ENCODE results near the gene SDK1. TPM values are rescaled to one million over a fixed set of nuclear protein-coding genes. Genes with fewer than 3 reads are reported as not detected.

Gene SDK1
- total and polyA plus RNA-seq, 10 of the 15 experiments (the other 5 are each of a cell fraction or from before 2014, with no cell fraction given) = 0.14 to 0.33 TPM; not detected in 8

- ChIA-PET CTCF (no interaction called here), RAD21 (ENCODE audit: unreplicated experiment) (no interaction called here), POLR2A (no interaction called here), SMC1A (ENCODE audit: uncharacterized antibody, unreplicated experiment) (no interaction called here)
- ATAC-seq (no peak), DNase-seq (ENCODE audit: low read depth, low spot score) (no peak), FAIRE-seq (no peak)
- BruUV-seq (replicated peaks) = no TSS peak
- TF ChIP-seq ZSCAN29 (IDR thresholded peaks at IDR 0.05) (no peak), EZH2 (IDR thresholded peaks at IDR 0.05; ENCODE audit: borderline replicate concordance, control insufficient read depth, low read depth, low read length) (no peak), CBFB (IDR thresholded peaks at IDR 0.05; ENCODE audit: low read depth) (no peak), SREBF2 (IDR thresholded peaks at IDR 0.05; ENCODE audit: low read length) (no peak), HSF1 (IDR thresholded peaks at IDR 0.05; ENCODE audit: low read depth, low read length) (no peak), NFYB (IDR thresholded peaks at IDR 0.05; ENCODE audit: insufficient read depth, low read depth, low read length) (no peak), ZNF217 (IDR thresholded peaks at IDR 0.05) (no peak), MAX (IDR thresholded peaks at IDR 0.05; ENCODE audit: low read depth, low read length) (no peak), ASH2L (IDR thresholded peaks at IDR 0.05; ENCODE audit: borderline replicate concordance, low read depth) (no peak), SP1 (IDR thresholded peaks at IDR 0.05; ENCODE audit: low read depth, low read length) (no peak), ZNF274 (IDR thresholded peaks at IDR 0.05; ENCODE audit: insufficient read depth, insufficient read length) (no peak), CEBPZ (IDR thresholded peaks at IDR 0.05; ENCODE audit: low read depth, low read length) (no peak)
- TF ChIP-seq, protein P1, sequence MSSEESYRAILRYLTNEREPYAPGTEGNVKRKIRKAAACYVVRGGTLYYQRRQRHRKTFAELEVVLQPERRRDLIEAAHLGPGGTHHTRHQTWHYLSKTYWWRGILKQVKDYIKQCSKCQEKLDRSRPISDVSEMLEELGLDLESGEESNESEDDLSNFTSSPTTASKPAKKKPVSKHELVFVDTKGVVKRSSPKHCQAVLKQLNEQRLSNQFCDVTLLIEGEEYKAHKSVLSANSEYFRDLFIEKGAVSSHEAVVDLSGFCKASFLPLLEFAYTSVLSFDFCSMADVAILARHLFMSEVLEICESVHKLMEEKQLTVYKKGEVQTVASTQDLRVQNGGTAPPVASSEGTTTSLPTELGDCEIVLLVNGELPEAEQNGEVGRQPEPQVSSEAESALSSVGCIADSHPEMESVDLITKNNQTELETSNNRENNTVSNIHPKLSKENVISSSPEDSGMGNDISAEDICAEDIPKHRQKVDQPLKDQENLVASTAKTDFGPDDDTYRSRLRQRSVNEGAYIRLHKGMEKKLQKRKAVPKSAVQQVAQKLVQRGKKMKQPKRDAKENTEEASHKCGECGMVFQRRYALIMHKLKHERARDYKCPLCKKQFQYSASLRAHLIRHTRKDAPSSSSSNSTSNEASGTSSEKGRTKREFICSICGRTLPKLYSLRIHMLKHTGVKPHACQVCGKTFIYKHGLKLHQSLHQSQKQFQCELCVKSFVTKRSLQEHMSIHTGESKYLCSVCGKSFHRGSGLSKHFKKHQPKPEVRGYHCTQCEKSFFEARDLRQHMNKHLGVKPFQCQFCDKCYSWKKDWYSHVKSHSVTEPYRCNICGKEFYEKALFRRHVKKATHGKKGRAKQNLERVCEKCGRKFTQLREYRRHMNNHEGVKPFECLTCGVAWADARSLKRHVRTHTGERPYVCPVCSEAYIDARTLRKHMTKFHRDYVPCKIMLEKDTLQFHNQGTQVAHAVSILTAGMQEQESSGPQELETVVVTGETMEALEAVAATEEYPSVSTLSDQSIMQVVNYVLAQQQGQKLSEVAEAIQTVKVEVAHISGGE (CRISPR knock-in tag; IDR thresholded peaks at IDR 0.05) = no peak
- intact Hi-C loops (cut with micrococcal nuclease; ENCODE audit: unreplicated experiment) (no loop called here), in situ Hi-C loops (cut with MboI) (no loop called here)
- no peaks in the 10 kb centered on the region; the same call in 2 of the 3 replicates for H3K9me3 ChIP-seq (replicated peaks; ENCODE audit: control insufficient read depth, insufficient read depth, low read length)
- no peak overlapping the region for H3K4me3 ChIP-seq
- H3K4me1 ChIP-seq (ENCODE audit: control insufficient read depth, insufficient read depth, low read length) = no peaks in the 10 kb centered on the region
- no peak overlapping the region for H2AFZ ChIP-seq (ENCODE audit: control insufficient read depth, low read depth, low read length)
- no peaks in the 10 kb centered on the region for H3K36me3 ChIP-seq (ENCODE audit: control insufficient read depth in 2 of 2, insufficient read depth in 2 of 2, low read length in 1 of 2)
- no peaks in the 10 kb centered on the region for H3K27me3 ChIP-seq (replicated peaks in 1 of 2; ENCODE audit: control insufficient read depth in 2 of 2, insufficient read depth in 2 of 2, low read length in 1 of 2)
- no peak overlapping the region for H3K4me2 ChIP-seq (ENCODE audit: control insufficient read depth, insufficient read depth)
- H3K27ac ChIP-seq (ENCODE audit: control insufficient read depth, insufficient read depth) = no peak overlapping the region
- no peaks in the 10 kb centered on the region for H4K20me1 ChIP-seq (ENCODE audit: control insufficient read depth, insufficient read depth)
- H3K79me2 ChIP-seq (ENCODE audit: control insufficient read depth, insufficient read depth, low read length) = no peaks in the 10 kb centered on the region
- WGBS (ENCODE audit: insufficient coverage, insufficient replicate concordance, low lambda C conversion rate, missing lambda C conversion rate) = 60% methylated on average over 13 of the region's 13 CpGs
- H3K9ac ChIP-seq (ENCODE audit: control insufficient read depth, insufficient read depth, low read length) = no peak overlapping the region
These were observed 851.0 kb downstream of the SDK1 start for GRCh38 chr7:4151926-4152549.

Measured in GM12878 (cell line).